ENCODE measurements around the gene ZNF827. TPM values are rescaled to one million over a fixed set of nuclear protein-coding genes. Genes with fewer than 3 reads are reported as not detected.

ZNF827 gene
- total and polyA plus RNA-seq, 2 of the 8 experiments (the other 6 are each of a cell fraction or from before 2014, with no cell fraction given): 25.3 to 26.2 TPM

GRCh38 chr4:145784036-145784435 lies 154.6 kb downstream of the ZNF827 start:
- no peak overlapping the region for H2BK5ac ChIP-seq (ENCODE audit: low read depth, low read length)
- no peaks in the 10 kb centered on the region for H4K20me1 ChIP-seq (replicated peaks in 1 of 2; ENCODE audit: control insufficient read depth in 1 of 2, insufficient read depth in 2 of 2, low read length in 2 of 2)
- no peak overlapping the region for H2BK15ac ChIP-seq (ENCODE audit: low read length)
- H3K23ac ChIP-seq (ENCODE audit: insufficient read length): no peak overlapping the region
- CTCF ChIA-PET (ENCODE audit: partially characterized antibody): no interaction called here
- H3K4me3 ChIP-seq (ENCODE audit: extremely low read depth in 1 of 4, insufficient read depth in 2 of 4, low read depth in 3 of 4, low read length in 4 of 4): no peak overlapping the region
- no peak overlapping the region for H2BK120ac ChIP-seq (replicated peaks; ENCODE audit: low read depth, low read length)
- DNase-seq (ENCODE audit: low read depth in 1 of 2, low spot score in 2 of 2) (no peak), FAIRE-seq (no peak)
- H2BK20ac ChIP-seq (ENCODE audit: low read length): no peak overlapping the region
- no peak overlapping the region for H3K4ac ChIP-seq (replicated peaks; ENCODE audit: insufficient read length, low read depth, low read length)
- no peak overlapping the region for H2AK5ac ChIP-seq (ENCODE audit: low read depth, low read length)
- no peak overlapping the region for H3K4me2 ChIP-seq (ENCODE audit: insufficient read depth in 1 of 2, low read depth in 2 of 2, low read length in 2 of 2)
- H3K27ac ChIP-seq (ENCODE audit: low read depth, low read length): no peak overlapping the region
- H3K9me3 ChIP-seq (ENCODE audit: insufficient read depth in 2 of 2, low read depth in 1 of 2, low read length in 1 of 2): no peaks in the 10 kb centered on the region; a peak in 1 of 4 replicates
- H3K4me1 ChIP-seq (replicated peaks in 1 of 4; ENCODE audit: control insufficient read depth in 3 of 4, insufficient read depth in 4 of 4, low read length in 3 of 4): peaks cover 0 to 5% (median 4%) of the 10 kb centered on the region in 4 experiments; a peak in 3 of 7 replicates
- H4K8ac ChIP-seq (ENCODE audit: extremely low read depth, insufficient read depth, low read length): no peak overlapping the region
- no peak overlapping the region for H3K9ac ChIP-seq (replicated peaks in 1 of 4; ENCODE audit: extremely low read depth in 1 of 4, low read depth in 3 of 4, low read length in 3 of 4)
- H3K27me3 ChIP-seq (replicated peaks in 1 of 4; ENCODE audit: control insufficient read depth in 3 of 4, extremely low read depth in 1 of 4, insufficient read depth in 3 of 4, low read length in 3 of 4): no peaks in the 10 kb centered on the region
- WGBS, 2 experiments (ENCODE audit: extremely low coverage in 1 of 2, insufficient coverage in 1 of 2, insufficient read length in 1 of 2, insufficient replicate concordance in 2 of 2, low coverage in 1 of 2, low lambda C conversion rate in 2 of 2, missing lambda C conversion rate in 1 of 2): 94% methylated on average over 2 of the region's 2 CpGs; no CpG with 5 or more reads in 1 of the 2 experiments
- no peak overlapping the region for H2AFZ ChIP-seq (ENCODE audit: low read length)
- POLR2A ChIA-PET (ENCODE audit: partially characterized antibody): no interaction called here
- no peaks in the 10 kb centered on the region for H3K79me1 ChIP-seq (ENCODE audit: low read depth, low read length)
- peaks cover 0 to 10% (median 0%) of the 10 kb centered on the region in 4 experiments; a peak in 1 of 8 replicates for H3K36me3 ChIP-seq (ENCODE audit: control insufficient read depth in 2 of 4, insufficient read depth in 4 of 4, low read length in 3 of 4)
- no peak overlapping the region for H3K18ac ChIP-seq (ENCODE audit: extremely low read depth, low read length)
- H3K14ac ChIP-seq (ENCODE audit: insufficient read length): no peak overlapping the region
- no peak overlapping the region for H4K5ac ChIP-seq (ENCODE audit: insufficient read length, low read depth, low read length)
- no peak overlapping the region for H2BK12ac ChIP-seq (ENCODE audit: low read depth, low read length)
- no peaks in the 10 kb centered on the region for H3K79me2 ChIP-seq (ENCODE audit: control insufficient read depth in 1 of 2, insufficient read depth in 2 of 2, low read length in 2 of 2)
- no peak overlapping the region for H4K91ac ChIP-seq (replicated peaks; ENCODE audit: insufficient read length, low read length)
- H3K23me2 ChIP-seq (ENCODE audit: low read depth, low read length): no peaks in the 10 kb centered on the region
- H3K56ac ChIP-seq (replicated peaks; ENCODE audit: insufficient read length, low read depth, low read length): no peak overlapping the region
- no peak for TF ChIP-seq JUN (IDR thresholded peaks at IDR 0.05; ENCODE audit: low read depth, low read length)
- TF ChIP-seq SIN3A (conservative IDR thresholded peaks at IDR 0.05 in 1 of 2, IDR thresholded peaks at IDR 0.05 in 1 of 2; ENCODE audit: low read depth in 1 of 2, low read length in 2 of 2): no peak
- no peak for TF ChIP-seq CREB1 (IDR thresholded peaks at IDR 0.05)
- TF ChIP-seq EP300 (IDR thresholded peaks at IDR 0.05; ENCODE audit: borderline replicate concordance in 1 of 2, low read depth in 2 of 2, low read length in 2 of 2): no peak
- TF ChIP-seq SP1 (IDR thresholded peaks at IDR 0.05; ENCODE audit: low read depth, low read length): no peak
- TF ChIP-seq SAP30 (IDR thresholded peaks at IDR 0.05; ENCODE audit: insufficient read depth, insufficient replicate concordance, low read length): no peak

All from H1 (cell line).